ENCODE results near the gene ITGB4.

GRCh38 chr17:75707079-75707571, 14.1 kb upstream of the ITGB4 start:
- TF ChIP-seq CTCF (IDR thresholded peaks at IDR 0.05; ENCODE audit: borderline replicate concordance, extremely low read depth, low read length, poor library complexity, severe bottlenecking) (no peak), EZH2 (IDR thresholded peaks at IDR 0.05; ENCODE audit: borderline replicate concordance, low read depth, low read length, severe bottlenecking) (no peak)
